ENCODE data around the gene DDAH1. TPM values are rescaled to one million over a fixed set of nuclear protein-coding genes. Genes with fewer than 3 reads are reported as not detected.

The DDAH1 gene
- total RNA-seq, 1 donor from 2014 or later = 5.4 TPM

GRCh38 chr1:85295654-85296053 lies 169.3 kb downstream of the DDAH1 start:
- no peak overlapping the region for H3K4me3 Mint-ChIP-seq (ENCODE audit: unreplicated experiment)
- H3K4me1 Mint-ChIP-seq (ENCODE audit: low read depth, unreplicated experiment) = peaks cover 3% of the 10 kb centered on the region
- no peak overlapping the region for H3K27ac Mint-ChIP-seq (ENCODE audit: unreplicated experiment)
- H3K36me3 Mint-ChIP-seq (ENCODE audit: unreplicated experiment) = no peaks in the 10 kb centered on the region
- no peaks in the 10 kb centered on the region for H3K9me3 Mint-ChIP-seq (ENCODE audit: unreplicated experiment)
- no peak for TF ChIP-seq CTCF (IDR thresholded peaks at IDR 0.05; ENCODE audit: partially characterized antibody, unreplicated experiment)
- no peaks in the 10 kb centered on the region for H3K27me3 Mint-ChIP-seq (ENCODE audit: unreplicated experiment)
- no peak for DNase-seq

- no peaks in the 10 kb centered on the region for H3K27me3 Mint-ChIP-seq (ENCODE audit: unreplicated experiment)
- no peaks in the 10 kb centered on the region for H3K36me3 Mint-ChIP-seq (ENCODE audit: unreplicated experiment)
- H3K27ac Mint-ChIP-seq (ENCODE audit: unreplicated experiment) = no peak overlapping the region
- no peak for DNase-seq
- H3K4me1 Mint-ChIP-seq (ENCODE audit: low read depth, unreplicated experiment) = peaks cover 3% of the 10 kb centered on the region
- no peak overlapping the region for H3K4me3 Mint-ChIP-seq (ENCODE audit: unreplicated experiment)
- no peak for TF ChIP-seq CTCF (IDR thresholded peaks at IDR 0.05; ENCODE audit: partially characterized antibody, unreplicated experiment)
- no peaks in the 10 kb centered on the region for H3K9me3 Mint-ChIP-seq (ENCODE audit: unreplicated experiment)
These were observed 169.9 kb downstream of the DDAH1 start for GRCh38 chr1:85295006-85295431.

- Mint-ChIP-seq H3K9me3 (ENCODE audit: unreplicated experiment) (no peaks in the 10 kb centered on the region), H3K27ac (ENCODE audit: unreplicated experiment) (no peak overlapping the region), H3K4me3 (ENCODE audit: unreplicated experiment) (no peak overlapping the region), H3K36me3 (ENCODE audit: unreplicated experiment) (no peaks in the 10 kb centered on the region), H3K4me1 (ENCODE audit: low read depth, unreplicated experiment) (no peaks in the 10 kb centered on the region), H3K27me3 (ENCODE audit: unreplicated experiment) (peaks cover 2% of the 10 kb centered on the region)
- no peak for DNase-seq
- TF ChIP-seq CTCF (IDR thresholded peaks at IDR 0.05; ENCODE audit: partially characterized antibody, unreplicated experiment) = no peak
These were observed 174.1 kb downstream of the DDAH1 start for GRCh38 chr1:85290826-85291225.

- Mint-ChIP-seq H3K27ac (ENCODE audit: unreplicated experiment) (no peak overlapping the region), H3K36me3 (ENCODE audit: unreplicated experiment) (no peaks in the 10 kb centered on the region), H3K4me1 (ENCODE audit: low read depth, unreplicated experiment) (no peaks in the 10 kb centered on the region), H3K4me3 (ENCODE audit: unreplicated experiment) (no peak overlapping the region), H3K9me3 (ENCODE audit: unreplicated experiment) (no peaks in the 10 kb centered on the region), H3K27me3 (ENCODE audit: unreplicated experiment) (peaks cover 2% of the 10 kb centered on the region)
- DNase-seq = no peak
- TF ChIP-seq CTCF (IDR thresholded peaks at IDR 0.05; ENCODE audit: partially characterized antibody, unreplicated experiment) = no peak
These were observed 175.1 kb downstream of the DDAH1 start for GRCh38 chr1:85289848-85290335.

- no peaks in the 10 kb centered on the region for H3K36me3 Mint-ChIP-seq (ENCODE audit: unreplicated experiment)
These were observed 175.6 kb downstream of the DDAH1 start for GRCh38 chr1:85289207-85289847.

More at GRCh38 chr1:85289207-85289847, 175.6 kb downstream of the DDAH1 start:
- no peak for DNase-seq
- peaks cover 2% of the 10 kb centered on the region for H3K9me3 Mint-ChIP-seq (ENCODE audit: unreplicated experiment)
- no peak for TF ChIP-seq CTCF (IDR thresholded peaks at IDR 0.05; ENCODE audit: partially characterized antibody, unreplicated experiment)
- no peaks in the 10 kb centered on the region for H3K4me1 Mint-ChIP-seq (ENCODE audit: low read depth, unreplicated experiment)
- H3K4me3 Mint-ChIP-seq (ENCODE audit: unreplicated experiment) = no peak overlapping the region
- no peak overlapping the region for H3K27ac Mint-ChIP-seq (ENCODE audit: unreplicated experiment)
- peaks cover 2% of the 10 kb centered on the region for H3K27me3 Mint-ChIP-seq (ENCODE audit: unreplicated experiment)
